Dendritic cell treated with granulocyte-macrophage colony-stimulating factor and Interleukin-4, amounts not matched to agents 40 ng/mL and 50 ng/mL, for 4 days (primary cell): ENCODE results near the gene DDX19B.

Experiments used
- H3K27ac Mint-ChIP-seq: one replicate; pipeline ENCODE4 v1.8.0; 2022; ENCODE audit warnings: mild to moderate bottlenecking, mixed read lengths
- H3K27me3 Mint-ChIP-seq: one replicate; pipeline ENCODE4 v1.8.0; 2022; ENCODE audit warnings: mild to moderate bottlenecking, mixed read lengths
- H3K36me3 Mint-ChIP-seq: one replicate; pipeline ENCODE4 v1.8.0; 2022; ENCODE audit warnings: low read depth, mixed read lengths
- H3K4me1 Mint-ChIP-seq: one replicate; pipeline ENCODE4 v1.8.0; 2022; ENCODE audit warnings: low read depth, mixed read lengths
- H3K4me3 Mint-ChIP-seq: one replicate; pipeline ENCODE4 v1.8.0; 2022; ENCODE audit warnings: mild to moderate bottlenecking, moderate library complexity, mixed read lengths
- H3K9me3 Mint-ChIP-seq: one replicate; pipeline ENCODE4 v1.8.0; 2022; ENCODE audit warnings: mixed read lengths
- intact Hi-C: fragments of 100-400 bp; cut with micrococcal nuclease; formaldehyde crosslinking; loops from one replicate; pipeline ENCODE4 v1.15.0; 2022

DDX19B gene

DNA sequence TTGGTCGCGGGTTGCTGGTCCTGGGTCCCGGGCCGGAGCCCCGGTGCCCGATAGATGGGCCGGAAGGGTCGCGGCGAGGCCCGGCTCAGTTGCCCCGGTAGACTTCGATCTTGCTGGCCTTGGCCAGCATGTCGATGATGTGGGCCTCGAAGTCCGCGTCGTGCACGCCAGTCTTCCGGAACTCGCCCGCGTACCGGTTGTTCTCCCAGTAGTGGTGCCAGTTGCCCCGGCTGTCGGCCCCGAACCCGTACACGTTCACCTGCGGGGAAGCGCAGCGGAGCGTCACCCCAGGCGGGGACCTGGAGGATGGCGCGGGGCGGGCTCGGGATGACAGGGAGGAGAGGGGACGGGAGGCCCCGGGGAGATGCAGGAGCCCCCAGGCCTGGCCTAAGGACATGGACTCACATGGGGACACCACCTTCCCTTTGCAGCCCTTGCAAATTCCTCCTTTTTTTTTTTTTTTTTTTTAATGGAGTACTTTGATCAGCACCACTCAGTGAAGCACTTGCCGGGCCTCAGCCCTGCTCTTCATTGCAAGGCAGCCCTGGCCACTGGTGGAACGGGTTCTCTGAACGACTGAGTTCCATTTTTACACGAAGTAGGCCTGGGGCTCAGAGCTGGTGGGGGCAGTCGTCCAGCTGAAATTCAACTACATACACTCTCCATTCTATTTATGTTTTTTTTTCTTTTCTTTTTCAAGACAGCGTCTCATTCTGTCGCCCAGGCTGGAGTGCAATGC, 82.8 kb downstream of the DDX19B start:
- H3K27me3 Mint-ChIP-seq, result no peaks in the 10 kb centered on the region
- H3K4me3 Mint-ChIP-seq, result peak overlapping the region; percentile 94
- peak overlapping the region; percentile 87 for H3K27ac Mint-ChIP-seq
- no peaks in the 10 kb centered on the region for H3K9me3 Mint-ChIP-seq
- H3K36me3 Mint-ChIP-seq, result peaks cover 72% of the 10 kb centered on the region
- peaks cover 32% of the 10 kb centered on the region for H3K4me1 Mint-ChIP-seq
- intact Hi-C loops, result loop anchor here (1.0 kb wide), 1 partner anchor 73 kb away; the partner anchor contains the start of gene FCSK

DNA sequence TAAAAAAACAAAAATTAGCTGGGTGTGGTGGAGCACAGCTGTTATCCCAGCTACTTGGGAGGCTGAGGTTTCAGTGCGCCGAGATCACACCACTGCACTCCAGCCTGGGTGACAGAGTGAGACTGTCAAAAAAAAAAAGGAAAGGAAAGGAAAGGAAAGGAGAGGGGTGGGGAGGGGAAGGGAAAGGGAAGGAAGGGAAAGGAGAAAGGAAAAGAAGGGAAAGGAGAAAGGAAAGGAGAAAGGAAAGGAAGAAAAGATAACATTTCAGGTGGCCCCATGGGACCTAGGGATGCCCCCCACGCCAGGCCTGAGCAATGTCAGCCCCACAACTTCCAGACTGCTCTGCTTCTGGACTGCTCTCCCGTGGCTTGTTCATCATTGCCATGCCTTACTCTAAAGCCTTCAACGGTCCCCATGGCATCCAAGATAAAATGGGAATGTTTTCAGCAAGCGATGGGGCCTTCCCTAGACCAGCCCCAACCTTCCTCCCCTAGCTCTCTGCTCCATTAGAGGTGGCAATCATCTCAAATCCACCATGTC, 84.5 kb downstream of the DDX19B start:
- Mint-ChIP-seq H3K4me1 (peaks cover 26% of the 10 kb centered on the region), H3K27ac (no peak overlapping the region), H3K27me3 (no peaks in the 10 kb centered on the region), H3K36me3 (peaks cover 79% of the 10 kb centered on the region), H3K9me3 (no peaks in the 10 kb centered on the region), H3K4me3 (no peak overlapping the region)
- intact Hi-C loops, result no loop called here
